IMR-90 (cell line): ENCODE results near the gene FAM200C. TPM values are rescaled to one million over a fixed set of nuclear protein-coding genes. Genes with fewer than 3 reads are reported as not detected.

Experiments used
- ATAC-seq: fragments of 200-7000 bp; cut with Tn5 transposase; 2 replicates; pipeline ENCODE4 v1.9.1; 2020; ENCODE audit warnings: low read depth, mild to moderate bottlenecking, moderate library complexity
- BruUV-seq: library from RNA; stranded (reverse); fragments of 400-500 nt; replicated peaks from 2 replicates; lab custom pipeline; 2021; lab: Mats Ljungman, UMichigan
- CTCF ChIA-PET: fragments of 300-600 bp; formaldehyde crosslinking; extraction: SDS; loops from one replicate; lab custom pipeline; 2021; ENCODE audit warnings: antibody characterized with exemption; lab: Yijun Ruan, JAX
- POLR2A ChIA-PET: fragments of 300-600 bp; sonication (Branson Sonifier 250); formaldehyde crosslinking; loops from one replicate; lab custom pipeline; 2022; ENCODE audit warnings: antibody characterized with exemption; ENCODE audit not compliant: unreplicated experiment; lab: Charles Lee
- DNase-seq: peaks from one replicate; pipeline ENCODE4 v3.0.0; 2013
- H2AFZ ChIP-seq: replicated peaks from 2 replicates; pipeline ENCODE3; 2013; ENCODE audit warnings: low read length, mild to moderate bottlenecking; ENCODE audit not compliant: poor library complexity
- H2AK5ac ChIP-seq: 2 replicates; pipeline ENCODE4 v1.6.1; 2013; ENCODE audit warnings: low read depth, low read length, inconsistent platforms
- H2AK9ac ChIP-seq: replicated peaks from 2 replicates; pipeline ENCODE3; 2013; ENCODE audit warnings: mild to moderate bottlenecking, low read depth, low read length, moderate library complexity; ENCODE audit not compliant: poor library complexity
- H2BK120ac ChIP-seq: 2 replicates; pipeline ENCODE4 v1.6.1; 2013; ENCODE audit warnings: low read depth, low read length, inconsistent platforms
- H2BK15ac ChIP-seq: 3 replicates; pipeline ENCODE4 v1.6.1; 2013; ENCODE audit warnings: low read depth, low read length, inconsistent platforms
- H2BK20ac ChIP-seq: 2 replicates; pipeline ENCODE4 v1.6.1; 2013; ENCODE audit warnings: low read depth, mild to moderate bottlenecking, inconsistent platforms, low read length, moderate library complexity
- H2BK5ac ChIP-seq: 2 replicates; pipeline ENCODE4 v1.6.1; 2013; ENCODE audit warnings: mild to moderate bottlenecking, low read depth, low read length, inconsistent platforms; ENCODE audit not compliant: poor library complexity, severe bottlenecking
- H3K14ac ChIP-seq: replicated peaks from 2 replicates; pipeline ENCODE4 v1.6.1; 2013; ENCODE audit warnings: low read depth, low read length, inconsistent platforms
- H3K18ac ChIP-seq: 2 replicates; pipeline ENCODE4 v1.6.1; 2013; ENCODE audit warnings: low read depth, low read length, control low read depth
- H3K23ac ChIP-seq: 2 replicates; pipeline ENCODE4 v1.6.1; 2013; ENCODE audit warnings: low read depth, low read length, inconsistent platforms
- H3K27ac ChIP-seq: 2 replicates; pipeline ENCODE4 v1.5.1; 2013; ENCODE audit warnings: mild to moderate bottlenecking, control low read depth, low read length; ENCODE audit not compliant: insufficient read depth
- H3K27me3 ChIP-seq: 2 replicates; pipeline ENCODE4 v1.6.1; 2013; ENCODE audit warnings: low read length; ENCODE audit not compliant: control insufficient read depth, insufficient read depth
- H3K36me3 ChIP-seq: 2 replicates; pipeline ENCODE4 v1.6.1; 2013; ENCODE audit warnings: low read length, mixed read lengths; ENCODE audit not compliant: control insufficient read depth, insufficient read depth
- H3K4ac ChIP-seq: 2 replicates; pipeline ENCODE4 v1.6.1; 2013; ENCODE audit warnings: low read depth, low read length, inconsistent platforms
- H3K4me1 ChIP-seq: 2 replicates; pipeline ENCODE4 v1.6.1; 2013; ENCODE audit warnings: low read length, mixed read lengths; ENCODE audit not compliant: control insufficient read depth, insufficient read depth
- H3K4me2 ChIP-seq: 2 replicates; pipeline ENCODE4 v1.6.1; 2013; ENCODE audit warnings: low read depth, mild to moderate bottlenecking, control low read depth, low read length, moderate library complexity
- H3K4me3 ChIP-seq: 2 replicates; pipeline ENCODE4 v1.5.1; 2013; ENCODE audit warnings: low read depth, mild to moderate bottlenecking, control low read depth, low read length, moderate library complexity; ENCODE audit not compliant: insufficient read depth
- H3K56ac ChIP-seq: 2 replicates; pipeline ENCODE4 v1.6.1; 2013; ENCODE audit warnings: low read length, inconsistent platforms; ENCODE audit not compliant: insufficient read depth; ENCODE audit errors: extremely low read depth
- H3K79me1 ChIP-seq, 2 experiments: 2 replicates each; pipeline ENCODE4 v1.6.1; 2013; ENCODE audit warnings: low read length in 2 of 2, inconsistent platforms in 1 of 2, low read depth in 1 of 2
- H3K9ac ChIP-seq: 2 replicates; pipeline ENCODE4 v1.6.1; 2013; ENCODE audit warnings: low read depth, low read length, control low read depth
- H3K9me1 ChIP-seq: 2 replicates; pipeline ENCODE4 v1.6.1; 2013; ENCODE audit warnings: low read length, inconsistent platforms; ENCODE audit not compliant: insufficient read depth
- H3K9me3 ChIP-seq: 2 replicates; pipeline ENCODE4 v1.6.1; 2013; ENCODE audit warnings: low read length; ENCODE audit not compliant: control insufficient read depth, insufficient read depth
- H4K20me1 ChIP-seq: 2 replicates; pipeline ENCODE4 v1.6.1; 2013; ENCODE audit warnings: low read length, inconsistent platforms; ENCODE audit not compliant: insufficient read depth
- H4K5ac ChIP-seq: 2 replicates; pipeline ENCODE4 v1.6.1; 2013; ENCODE audit warnings: mild to moderate bottlenecking, low read depth, low read length, control low read depth
- H4K8ac ChIP-seq, 2 experiments: 2 replicates each; pipeline ENCODE4 v1.6.1; 2013; ENCODE audit warnings: low read depth in 2 of 2, low read length in 2 of 2, control low read depth in 1 of 2, inconsistent platforms in 1 of 2
- H4K91ac ChIP-seq: 2 replicates; pipeline ENCODE4 v1.6.1; 2013; ENCODE audit warnings: low read depth, low read length, inconsistent platforms; ENCODE audit not compliant: insufficient read depth
- CHD1 ChIP-seq: IDR thresholded peaks from 2 replicates; pipeline ENCODE4 v1.6.1; 2012; ENCODE audit warnings: low read depth, low read length, improper control_type of control experiment
- FOS ChIP-seq: fragments of 150-350 bp; IDR thresholded peaks from 2 replicates; pipeline ENCODE4 v1.6.1; 2016; ENCODE audit warnings: low read depth, low read length
- POLR2A ChIP-seq: IDR thresholded peaks from 2 replicates; pipeline ENCODE4 v1.6.1; 2012; ENCODE audit warnings: mild to moderate bottlenecking, low read depth, low read length
- RAD21 ChIP-seq: IDR thresholded peaks from 2 replicates; pipeline ENCODE4 v1.6.1; 2012; ENCODE audit warnings: low read length, improper control_type of control experiment
- WGBS, 2 experiments: methylation state at CpG; one replicate each; pipeline versions ENCODE4 v1.1.5 to v1.1.7; 2013; ENCODE audit warnings: missing lambda C conversion rate in 2 of 2; ENCODE audit not compliant: insufficient read length in 1 of 2; ENCODE audit errors: extremely low coverage in 2 of 2; 5-methylcytosine and 5-hydroxymethylcytosine counted together
- dilution Hi-C: fragments of 300-500 bp; cut with HindIII; formaldehyde crosslinking; loops from one replicate; pipeline ENCODE4 v1.14.3; 2018; ENCODE audit warnings: low sequenced_read_pairs; ENCODE audit not compliant: unreplicated experiment
- in situ Hi-C: fragments of 300-500 bp; cut with MboI; formaldehyde crosslinking; loops from 3 replicates; pipeline ENCODE4 v1.14.3; 2019; ENCODE audit warnings: low sequenced_read_pairs, inconsistent platforms, mixed read lengths
- intact Hi-C: fragments of 100-400 bp; cut with micrococcal nuclease; formaldehyde crosslinking; loops from 2 replicates; pipeline ENCODE4 v1.10.0; 2022
- polyA plus RNA-seq, 3 experiments: library from polyadenylated mRNA; depleted of rRNA; stranded (reverse); fragments of >200 nt; gene quantifications; 2 replicates each; pipeline ENCODE4 v1.2.3, GENCODE V29; 2012; ENCODE audit warnings: low replicate concordance in 1 of 3
- total RNA-seq: library from RNA; depleted of rRNA; stranded (reverse); fragments of >200 nt; gene quantifications from 2 replicates; pipeline ENCODE4 v1.2.3, GENCODE V29; 2012
- TF ChIP-seq, protein P1 (sequence below): conservative IDR thresholded peaks from 2 replicates; pipeline ENCODE4 v1.5.1; 2012; ENCODE audit warnings: mild to moderate bottlenecking, low read depth, low read length, improper control_type of control experiment

The FAM200C gene
- total and polyA plus RNA-seq, 2 of the 4 experiments (the other 2 are of a cell fraction), result 1.7 to 6.3 TPM

DNA sequence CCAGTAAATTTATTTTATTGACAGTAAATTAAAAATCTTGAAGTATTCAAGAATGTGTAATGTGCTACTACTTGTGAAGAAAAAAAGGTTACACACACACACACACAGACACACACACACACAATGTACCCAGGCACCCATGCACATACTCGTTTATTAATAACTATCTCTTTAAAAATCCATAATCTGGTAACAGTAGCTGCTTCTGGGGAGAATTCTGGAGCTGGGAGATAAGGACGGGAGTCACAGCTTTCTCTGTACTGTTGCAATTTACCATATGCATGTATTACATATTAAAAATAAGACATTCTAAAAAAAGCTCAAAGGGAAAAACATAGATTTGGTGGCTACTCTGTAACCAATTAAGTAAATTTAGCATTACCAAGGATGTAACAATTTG, 21.5 kb downstream of the FAM200C start:
- H3K9me3 ChIP-seq, result no peaks in the 10 kb centered on the region
- no peak overlapping the region for H2AK5ac ChIP-seq
- H4K8ac ChIP-seq, result no peak overlapping the region
- no peak overlapping the region for H2AFZ ChIP-seq
- no peaks in the 10 kb centered on the region for H3K36me3 ChIP-seq
- TF ChIP-seq, protein P1, sequence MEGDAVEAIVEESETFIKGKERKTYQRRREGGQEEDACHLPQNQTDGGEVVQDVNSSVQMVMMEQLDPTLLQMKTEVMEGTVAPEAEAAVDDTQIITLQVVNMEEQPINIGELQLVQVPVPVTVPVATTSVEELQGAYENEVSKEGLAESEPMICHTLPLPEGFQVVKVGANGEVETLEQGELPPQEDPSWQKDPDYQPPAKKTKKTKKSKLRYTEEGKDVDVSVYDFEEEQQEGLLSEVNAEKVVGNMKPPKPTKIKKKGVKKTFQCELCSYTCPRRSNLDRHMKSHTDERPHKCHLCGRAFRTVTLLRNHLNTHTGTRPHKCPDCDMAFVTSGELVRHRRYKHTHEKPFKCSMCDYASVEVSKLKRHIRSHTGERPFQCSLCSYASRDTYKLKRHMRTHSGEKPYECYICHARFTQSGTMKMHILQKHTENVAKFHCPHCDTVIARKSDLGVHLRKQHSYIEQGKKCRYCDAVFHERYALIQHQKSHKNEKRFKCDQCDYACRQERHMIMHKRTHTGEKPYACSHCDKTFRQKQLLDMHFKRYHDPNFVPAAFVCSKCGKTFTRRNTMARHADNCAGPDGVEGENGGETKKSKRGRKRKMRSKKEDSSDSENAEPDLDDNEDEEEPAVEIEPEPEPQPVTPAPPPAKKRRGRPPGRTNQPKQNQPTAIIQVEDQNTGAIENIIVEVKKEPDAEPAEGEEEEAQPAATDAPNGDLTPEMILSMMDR, result no peak
- no peak for TF ChIP-seq FOS
- no peak for TF ChIP-seq RAD21
- TF ChIP-seq CHD1, result no peak
- TF ChIP-seq POLR2A, result no peak
- H3K4me2 ChIP-seq, result no peak overlapping the region
- peaks cover 3% of the 10 kb centered on the region; the same call in 1 of the 2 replicates for H3K9me1 ChIP-seq
- ATAC-seq (no peak), DNase-seq (no peak)
- no peak overlapping the region for H3K9ac ChIP-seq
- ChIA-PET CTCF (no interaction called here), POLR2A (no interaction called here)
- H2BK15ac ChIP-seq, result no peak overlapping the region
- H3K56ac ChIP-seq, result no peak overlapping the region
- H3K18ac ChIP-seq, result no peak overlapping the region
- no peak overlapping the region for H3K23ac ChIP-seq
- H2BK5ac ChIP-seq, result no peak overlapping the region
- no peak overlapping the region for H3K27ac ChIP-seq
- H2AK9ac ChIP-seq, result no peak overlapping the region
- H3K4me3 ChIP-seq, result no peak overlapping the region
- WGBS, 2 experiments, result no CpG with 5 or more reads among the region's 2 CpGs
- no TSS peak for BruUV-seq
- H4K5ac ChIP-seq, result no peak overlapping the region
- H3K4me1 ChIP-seq, result no peaks in the 10 kb centered on the region
- H4K91ac ChIP-seq, result no peak overlapping the region
- H3K4ac ChIP-seq, result no peak overlapping the region
- dilution Hi-C loops (no loop called here), in situ Hi-C loops (no loop called here), intact Hi-C loops (no loop called here)
- H3K27me3 ChIP-seq, result peaks cover 11% of the 10 kb centered on the region
- no peak overlapping the region for H2BK120ac ChIP-seq
- no peaks in the 10 kb centered on the region for H3K79me1 ChIP-seq
- H4K20me1 ChIP-seq, result no peaks in the 10 kb centered on the region
- H3K14ac ChIP-seq, result no peak overlapping the region
- H2BK20ac ChIP-seq, result no peak overlapping the region
